ENCODE results near the gene TULP4. TPM values are rescaled to one million over a fixed set of nuclear protein-coding genes. Genes with fewer than 3 reads are reported as not detected.

The TULP4 gene, protein sequence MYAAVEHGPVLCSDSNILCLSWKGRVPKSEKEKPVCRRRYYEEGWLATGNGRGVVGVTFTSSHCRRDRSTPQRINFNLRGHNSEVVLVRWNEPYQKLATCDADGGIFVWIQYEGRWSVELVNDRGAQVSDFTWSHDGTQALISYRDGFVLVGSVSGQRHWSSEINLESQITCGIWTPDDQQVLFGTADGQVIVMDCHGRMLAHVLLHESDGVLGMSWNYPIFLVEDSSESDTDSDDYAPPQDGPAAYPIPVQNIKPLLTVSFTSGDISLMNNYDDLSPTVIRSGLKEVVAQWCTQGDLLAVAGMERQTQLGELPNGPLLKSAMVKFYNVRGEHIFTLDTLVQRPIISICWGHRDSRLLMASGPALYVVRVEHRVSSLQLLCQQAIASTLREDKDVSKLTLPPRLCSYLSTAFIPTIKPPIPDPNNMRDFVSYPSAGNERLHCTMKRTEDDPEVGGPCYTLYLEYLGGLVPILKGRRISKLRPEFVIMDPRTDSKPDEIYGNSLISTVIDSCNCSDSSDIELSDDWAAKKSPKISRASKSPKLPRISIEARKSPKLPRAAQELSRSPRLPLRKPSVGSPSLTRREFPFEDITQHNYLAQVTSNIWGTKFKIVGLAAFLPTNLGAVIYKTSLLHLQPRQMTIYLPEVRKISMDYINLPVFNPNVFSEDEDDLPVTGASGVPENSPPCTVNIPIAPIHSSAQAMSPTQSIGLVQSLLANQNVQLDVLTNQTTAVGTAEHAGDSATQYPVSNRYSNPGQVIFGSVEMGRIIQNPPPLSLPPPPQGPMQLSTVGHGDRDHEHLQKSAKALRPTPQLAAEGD (N-terminal part only)
- 40.4 and 54.5 TPM in 2 replicates for total RNA-seq

GRCh38 chr6:158312165-158312564 is at the start of gene TULP4:
Gene TULP4 (plus strand): TSS chr6:158312465. CDS start chr6:158314017, 1,552 bp downstream.

DNA sequence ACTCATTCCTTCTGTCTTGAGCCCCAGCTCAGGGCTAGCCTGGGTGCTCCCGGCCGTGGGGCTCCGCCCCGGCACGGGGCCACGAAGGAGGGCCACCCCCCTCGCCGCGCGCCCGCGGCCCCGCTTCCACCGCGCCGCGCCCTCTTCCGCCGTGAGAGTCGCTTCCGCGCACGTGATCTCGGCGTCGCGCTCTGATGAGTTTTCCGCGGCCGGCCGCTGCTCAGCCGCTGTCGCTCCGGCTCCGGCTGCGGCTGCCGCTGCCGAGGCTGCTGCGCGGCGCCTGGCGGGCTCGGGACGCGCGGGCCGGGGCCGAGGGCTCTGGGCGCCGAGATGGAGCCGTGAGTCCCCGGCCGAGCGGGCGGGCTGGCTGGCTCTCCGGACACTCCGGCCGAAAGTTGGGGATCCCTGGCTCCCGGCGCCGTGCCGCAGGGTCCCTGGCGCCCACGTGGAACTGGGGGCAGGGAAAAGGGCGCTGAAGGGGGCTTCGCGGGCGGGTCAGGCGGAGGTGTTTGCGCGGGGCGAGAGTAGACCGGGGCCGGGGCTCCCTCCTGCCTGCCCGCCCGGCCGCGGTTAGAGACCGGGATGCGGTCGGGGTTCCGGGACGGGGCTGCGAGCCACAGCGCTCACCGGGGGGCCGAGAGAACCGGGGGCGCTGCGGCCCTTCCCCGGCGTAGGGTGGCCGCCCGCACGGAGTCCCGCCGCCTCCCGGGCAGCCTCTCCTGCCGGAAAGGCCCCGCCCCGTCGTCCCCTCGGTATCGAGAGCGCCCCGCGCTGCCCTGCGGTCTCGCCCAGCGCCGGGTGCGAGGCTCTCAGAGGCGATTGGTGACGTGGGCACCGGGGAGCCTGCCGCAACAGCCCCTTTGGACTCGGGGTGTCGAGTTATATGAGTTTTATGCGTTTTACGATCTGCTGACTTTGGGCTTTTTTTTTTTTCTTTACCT is 247.9 kb downstream of the TULP4 start, which contains the start of gene TMEM181:
TMEM181 (plus strand) TSS at position 197 of the 941 bp plus-strand sequence; CDS start at position 331, 134 bp downstream.

Other genes starting within 250 kb of the TULP4 start
- gene SERAC1, start 144.2 kb upstream of the TULP4 start, total RNA-seq, result 2.4 and 3.2 TPM in 2 replicates
- 10.1 and 11.0 TPM in 2 replicates for gene GTF2H5, start 144.1 kb upstream of the TULP4 start, total RNA-seq
- gene TMEM181, start 247.6 kb downstream of the TULP4 start, total RNA-seq, result 12.2 and 16.1 TPM in 2 replicates